Epithelial cell of esophagus (primary cell): ENCODE data around the gene MYO15A.

ENCODE experiments used
- DNase-seq: peaks from one replicate; pipeline ENCODE4 v3.0.0; 2010; ENCODE audit warnings: low read depth
- H3K4me3 ChIP-seq: 2 replicates; pipeline ENCODE4 v1.5.1; 2011; ENCODE audit warnings: mild to moderate bottlenecking, low read length, control low read depth
- CTCF ChIP-seq: IDR thresholded peaks from 2 replicates; pipeline ENCODE4 v1.5.1; 2011; ENCODE audit warnings: low read depth, mild to moderate bottlenecking, low read length, control low read depth, inconsistent platforms; ENCODE audit not compliant: insufficient read depth; ENCODE audit errors: missing control alignments

MYO15A gene

GRCh38 chr17:18156171-18156975 is 47.8 kb downstream of the MYO15A start:
- TF ChIP-seq CTCF, result no peak
- no peak overlapping the region for H3K4me3 ChIP-seq

GRCh38 chr17:18156976-18157280 is 48.4 kb downstream of the MYO15A start:
- H3K4me3 ChIP-seq, result no peak overlapping the region
- DNase-seq, result no peak
- no peak for TF ChIP-seq CTCF

More at GRCh38 chr17:18156171-18156975, 47.8 kb downstream of the MYO15A start:
- peak; percentile 34 for DNase-seq

- H3K4me3 ChIP-seq, result no peak overlapping the region
- no peak for DNase-seq
- no peak for TF ChIP-seq CTCF
These were observed 48.9 kb downstream of the MYO15A start for GRCh38 chr17:18157354-18157985.

GRCh38 chr17:18158022-18158600 is 49.6 kb downstream of the MYO15A start:
- peak; percentile 95 for DNase-seq
- TF ChIP-seq CTCF, result no peak
- H3K4me3 ChIP-seq, result peak overlapping the region; percentile 45

- no peak for DNase-seq
- TF ChIP-seq CTCF, result no peak
- no peak overlapping the region for H3K4me3 ChIP-seq
These were observed 51.1 kb downstream of the MYO15A start for GRCh38 chr17:18159551-18160120.

GRCh38 chr17:18160128-18160856 is 51.7 kb downstream of the MYO15A start:
- H3K4me3 ChIP-seq, result no peak overlapping the region
- DNase-seq, result peak; percentile 71
- no peak for TF ChIP-seq CTCF
